Measurements from ENCODE around the gene NTM. TPM values are rescaled to one million over a fixed set of nuclear protein-coding genes. Genes with fewer than 3 reads are reported as not detected.

Gene NTM
- total and polyA plus RNA-seq, 2 of the 8 experiments (the other 6 are each of a cell fraction or from before 2014, with no cell fraction given): 13.4 to 20.0 TPM

GRCh38 chr11:131518305-131518838 is 148.0 kb downstream of the NTM start (continued):
- TF ChIP-seq TEAD4 (IDR thresholded peaks at IDR 0.05; ENCODE audit: low read depth, low read length) (no peak), EP300 (IDR thresholded peaks at IDR 0.05; ENCODE audit: borderline replicate concordance in 1 of 2, low read depth in 2 of 2, low read length in 2 of 2) (no peak), JUND (IDR thresholded peaks at IDR 0.05; ENCODE audit: low read length) (no peak), SAP30 (IDR thresholded peaks at IDR 0.05; ENCODE audit: insufficient read depth, insufficient replicate concordance, low read length) (no peak)
